Epithelial cell of proximal tubule (primary cell): ENCODE results near the gene ABCC9. TPM values are rescaled to one million over a fixed set of nuclear protein-coding genes. Genes with fewer than 3 reads are reported as not detected.

Experiments
- DNase-seq: peaks from one replicate; pipeline ENCODE4 v3.0.0-alpha.2; 2011; ENCODE audit warnings: low read depth
- H3K4me3 ChIP-seq: 2 replicates; pipeline ENCODE4 v1.5.1; 2011; ENCODE audit warnings: low read depth, mild to moderate bottlenecking, low read length
- total RNA-seq: library from RNA; depleted of rRNA; stranded (reverse); fragments of >200 nt; gene quantifications from 2 replicates; pipeline ENCODE4 v1.2.3, GENCODE V29; 2015
- TF ChIP-seq, protein P1 (sequence below): conservative IDR thresholded peaks from 2 replicates; pipeline ENCODE4 v1.5.1; 2012; ENCODE audit warnings: low read depth, mild to moderate bottlenecking, low read length

The ABCC9 gene
- total RNA-seq, 1 donor from 2014 or later: 0.23 TPM

DNA sequence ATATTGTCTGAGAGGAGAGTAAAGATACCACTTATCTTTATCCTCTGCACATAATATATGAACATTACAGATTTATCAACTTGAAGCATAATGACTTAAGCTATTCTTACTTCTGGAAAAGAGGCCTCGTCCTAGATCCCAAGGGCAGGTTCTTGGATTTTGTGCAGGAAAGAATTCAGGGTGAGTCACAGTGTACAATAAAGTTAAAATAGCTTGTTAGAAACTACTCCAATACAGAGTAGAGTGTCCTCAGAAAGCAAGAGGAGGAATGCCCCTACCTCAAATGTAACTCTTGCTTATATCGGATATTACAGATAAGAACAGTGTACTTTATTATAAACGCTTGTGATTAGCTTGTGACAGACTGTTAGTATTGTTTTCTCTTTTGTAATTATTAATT lies 41.9 kb upstream of the ABCC9 start:
- TF ChIP-seq, protein P1, sequence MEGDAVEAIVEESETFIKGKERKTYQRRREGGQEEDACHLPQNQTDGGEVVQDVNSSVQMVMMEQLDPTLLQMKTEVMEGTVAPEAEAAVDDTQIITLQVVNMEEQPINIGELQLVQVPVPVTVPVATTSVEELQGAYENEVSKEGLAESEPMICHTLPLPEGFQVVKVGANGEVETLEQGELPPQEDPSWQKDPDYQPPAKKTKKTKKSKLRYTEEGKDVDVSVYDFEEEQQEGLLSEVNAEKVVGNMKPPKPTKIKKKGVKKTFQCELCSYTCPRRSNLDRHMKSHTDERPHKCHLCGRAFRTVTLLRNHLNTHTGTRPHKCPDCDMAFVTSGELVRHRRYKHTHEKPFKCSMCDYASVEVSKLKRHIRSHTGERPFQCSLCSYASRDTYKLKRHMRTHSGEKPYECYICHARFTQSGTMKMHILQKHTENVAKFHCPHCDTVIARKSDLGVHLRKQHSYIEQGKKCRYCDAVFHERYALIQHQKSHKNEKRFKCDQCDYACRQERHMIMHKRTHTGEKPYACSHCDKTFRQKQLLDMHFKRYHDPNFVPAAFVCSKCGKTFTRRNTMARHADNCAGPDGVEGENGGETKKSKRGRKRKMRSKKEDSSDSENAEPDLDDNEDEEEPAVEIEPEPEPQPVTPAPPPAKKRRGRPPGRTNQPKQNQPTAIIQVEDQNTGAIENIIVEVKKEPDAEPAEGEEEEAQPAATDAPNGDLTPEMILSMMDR: no peak
- no peak overlapping the region for H3K4me3 ChIP-seq
- no peak for DNase-seq

DNA sequence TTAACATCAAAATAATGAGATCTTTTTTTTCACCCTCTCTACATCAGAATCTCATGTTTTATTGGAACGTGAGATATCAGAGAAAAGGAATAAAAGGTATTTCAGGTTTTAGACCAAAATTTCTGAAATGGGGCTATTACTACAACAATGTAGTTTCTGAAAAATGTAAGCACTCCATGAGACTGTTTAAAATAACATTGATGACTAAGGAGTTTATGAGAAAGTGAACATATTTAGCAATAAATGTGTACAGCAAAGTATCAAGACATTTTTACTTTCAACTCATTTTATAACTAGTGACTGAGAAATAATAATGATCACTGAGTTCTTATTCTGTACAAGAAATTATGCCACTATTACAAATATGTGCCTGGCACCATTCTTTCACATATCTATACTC lies 39.3 kb upstream of the ABCC9 start:
- DNase-seq: no peak
- H3K4me3 ChIP-seq: no peak overlapping the region
- TF ChIP-seq, protein P1: no peak

DNA sequence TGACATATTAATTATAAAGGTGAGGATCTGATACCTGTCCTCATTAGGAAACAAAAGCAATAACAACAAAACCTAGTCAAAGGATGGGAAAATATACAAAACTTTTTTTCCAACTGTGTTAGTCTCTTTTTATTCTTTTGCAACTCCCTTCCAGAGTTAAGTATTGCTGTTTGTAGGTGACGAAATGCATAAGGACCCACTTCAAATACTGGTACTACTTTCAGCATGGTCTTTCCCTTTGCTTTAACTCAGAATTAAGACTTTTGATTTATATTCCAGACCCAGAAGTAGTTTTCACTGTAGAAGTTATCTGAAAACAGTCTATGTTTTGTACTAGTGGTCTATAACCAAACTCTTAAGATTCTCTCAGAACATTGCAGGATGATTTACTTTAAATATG lies 34.1 kb upstream of the ABCC9 start:
- no peak overlapping the region for H3K4me3 ChIP-seq
- no peak for DNase-seq
- TF ChIP-seq, protein P1: no peak

DNA sequence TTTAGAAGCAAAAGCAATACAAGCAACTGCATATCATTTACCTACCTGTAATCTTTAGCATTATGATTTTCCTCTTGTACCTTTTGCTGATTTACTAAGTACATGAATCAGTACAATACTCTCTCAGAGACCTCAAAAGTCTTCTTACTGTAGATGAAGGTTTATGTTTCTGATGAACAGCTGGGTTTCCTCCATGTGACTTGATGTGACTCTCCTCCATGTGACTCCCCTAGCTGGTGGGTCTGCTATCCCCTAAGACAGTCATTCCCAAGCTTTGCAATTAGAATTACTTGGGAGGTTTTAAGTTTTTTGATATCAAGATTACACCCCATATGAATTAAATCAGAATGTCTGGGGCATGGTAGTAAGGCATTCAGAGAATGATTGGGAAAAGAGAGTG lies 32.0 kb upstream of the ABCC9 start:
- no peak for DNase-seq
- no peak overlapping the region for H3K4me3 ChIP-seq
- TF ChIP-seq, protein P1: no peak

DNA sequence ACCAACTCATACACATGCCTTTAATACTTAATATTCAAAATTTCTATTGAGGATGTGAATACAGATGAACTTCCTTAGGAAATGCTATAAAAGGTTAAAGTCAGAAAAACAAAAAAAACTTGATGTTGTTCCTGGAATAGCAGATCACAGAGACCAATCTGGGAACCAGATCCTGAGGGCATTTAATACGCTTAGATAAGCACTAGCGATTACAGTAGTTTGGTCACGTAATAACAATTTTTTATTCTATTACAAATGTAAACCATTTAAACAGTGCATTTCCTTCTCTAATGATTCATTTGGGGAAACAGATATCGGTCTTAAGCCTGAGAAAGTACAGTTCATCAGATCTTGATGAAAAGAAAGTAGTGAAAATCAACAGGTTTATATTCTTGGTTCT lies 30.8 kb upstream of the ABCC9 start:
- TF ChIP-seq, protein P1: no peak
- H3K4me3 ChIP-seq: no peak overlapping the region
- no peak for DNase-seq

DNA sequence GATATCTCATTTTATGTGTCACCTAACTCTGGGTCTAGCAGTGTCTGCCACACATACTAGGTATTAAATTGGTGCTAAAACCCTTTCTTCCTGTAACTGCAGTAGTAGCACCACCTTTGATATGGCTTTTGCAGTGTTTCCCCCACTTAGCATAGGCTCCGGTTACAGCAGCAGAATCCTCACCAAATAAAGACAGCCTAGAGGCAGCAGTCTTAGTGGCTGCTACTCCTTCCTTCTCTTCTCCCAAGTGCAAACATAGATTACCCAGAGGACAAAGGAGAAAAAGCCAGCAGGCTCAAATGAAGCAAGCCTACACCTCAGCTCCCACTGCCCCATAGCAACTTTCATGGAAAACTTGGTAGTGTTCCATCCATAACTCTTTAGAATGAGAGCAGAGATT lies 30.1 kb upstream of the ABCC9 start:
- TF ChIP-seq, protein P1: no peak
- DNase-seq: no peak

DNA sequence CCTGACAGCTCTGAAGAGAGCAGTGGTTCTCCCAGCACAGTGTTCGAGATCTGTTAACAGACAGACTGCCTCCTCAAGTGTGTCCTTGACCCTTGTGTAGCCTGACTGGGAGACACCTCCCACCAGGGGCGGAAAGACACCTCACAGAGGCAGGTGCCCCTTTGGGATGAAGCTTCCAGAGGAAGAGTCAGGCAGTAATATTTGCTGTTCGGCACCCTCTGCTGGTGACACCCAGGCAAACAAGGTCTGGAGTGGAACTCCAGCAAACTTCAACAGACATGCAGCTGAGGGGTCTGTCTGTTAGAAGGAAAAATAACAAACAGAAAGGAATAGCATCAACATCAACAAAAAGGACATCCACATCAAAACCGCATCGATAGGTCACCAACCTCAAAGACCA lies 21.6 kb upstream of the ABCC9 start:
- H3K4me3 ChIP-seq: no peak overlapping the region
- DNase-seq: no peak
- TF ChIP-seq, protein P1: no peak

More for the DNA sequence above, 30.1 kb upstream of the ABCC9 start:
- no peak overlapping the region for H3K4me3 ChIP-seq
